ENCODE data around the gene MPPED1. TPM values are rescaled to one million over a fixed set of nuclear protein-coding genes. Genes with fewer than 3 reads are reported as not detected.

Gene MPPED1
- total and polyA plus RNA-seq, 10 donors = 0.02 to 0.13 (median 0.04) TPM; not detected in 6

- 71 to 83% (median 77%) methylated on average over 15 to 17 of the region's 17 CpGs for WGBS, 5 donors
- intact Hi-C loops (cut with DNase I; ENCODE audit: low total_unique reads) = loop anchor here (10.0 kb wide), 1 partner anchor 488 kb away; no protein-coding TSS in a partner anchor
- no peak overlapping the region for H3K27ac ChIP-seq
- no peaks in the 10 kb centered on the region for H3K9me3 ChIP-seq
- DNase-seq = peak; percentile 41
- no peak overlapping the region for H3K4me3 ChIP-seq
- H3K27me3 ChIP-seq (replicated peaks in 1 of 7) = peaks cover 0 to 45% (median 0%) of the 10 kb centered on the region in 7 donors
- TF ChIP-seq POLR2A (IDR thresholded peaks at IDR 0.05) = no peak
- TF ChIP-seq POLR2AphosphoS5 (IDR thresholded peaks at IDR 0.05) = no peak
- no peak for TF ChIP-seq CTCF (IDR thresholded peaks at IDR 0.05 in 8 of 11, conservative IDR thresholded peaks at IDR 0.05 in 3 of 11)
- H3K4me1 ChIP-seq = peaks cover 0 to 7% (median 0%) of the 10 kb centered on the region in 6 donors
- H3K36me3 ChIP-seq = no peaks in the 10 kb centered on the region
These were observed 15.4 kb upstream of the MPPED1 start for GRCh38 chr22:43396321-43396933.

GRCh38 chr22:43396934-43397457, 14.8 kb upstream of the MPPED1 start:
- Histone ChIP-seq H3K9me3 (peaks cover 0 to 4% (median 0%) of the 10 kb centered on the region in 8 donors), H3K4me3 (no peak overlapping the region), H3K27me3 (replicated peaks in 1 of 7) (peaks cover 0 to 50% (median 0%) of the 10 kb centered on the region in 7 donors), H3K27ac (no peak overlapping the region), H3K4me1 (peaks cover 0 to 7% (median 0%) of the 10 kb centered on the region in 6 donors), H3K36me3 (no peaks in the 10 kb centered on the region)
- DNase-seq = peak; percentile 68
- intact Hi-C loops (cut with DNase I; ENCODE audit: low total_unique reads) = loop anchor here (10.0 kb wide), 1 partner anchor 488 kb away; no protein-coding TSS in a partner anchor
- TF ChIP-seq POLR2A (IDR thresholded peaks at IDR 0.05) (no peak), CTCF (IDR thresholded peaks at IDR 0.05 in 8 of 11, conservative IDR thresholded peaks at IDR 0.05 in 3 of 11) (no peak), POLR2AphosphoS5 (IDR thresholded peaks at IDR 0.05) (no peak)
- WGBS, 5 donors = 39 to 59% (median 57%) methylated on average over 7 to 23 of the region's 23 CpGs

DNA sequence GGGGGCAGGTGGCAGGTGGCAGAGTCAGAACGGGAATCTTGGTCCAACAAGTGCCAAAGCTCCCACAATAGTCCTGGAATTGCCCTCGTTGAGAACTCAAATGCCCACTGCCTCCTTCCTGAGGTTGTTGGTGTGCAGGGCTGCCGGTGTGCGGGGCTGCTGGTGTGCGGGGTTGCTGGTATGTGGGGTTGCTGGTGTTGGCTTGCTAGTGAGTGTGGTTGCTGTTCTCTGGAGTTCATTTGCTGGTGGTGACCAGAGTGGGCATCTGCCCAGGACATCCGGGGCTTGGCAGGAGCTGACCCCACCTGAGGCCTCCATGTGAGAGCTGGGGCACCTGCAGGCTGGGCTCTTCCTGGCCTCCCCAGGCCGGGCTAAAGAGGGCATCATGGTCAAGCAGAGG, 14.0 kb upstream of the MPPED1 start:
- peak; percentile 65 for DNase-seq
- Histone ChIP-seq H3K27ac (no peak overlapping the region), H3K4me1 (peaks cover 0 to 7% (median 0%) of the 10 kb centered on the region in 6 donors), H3K36me3 (no peaks in the 10 kb centered on the region), H3K9me3 (peaks cover 0 to 8% (median 0%) of the 10 kb centered on the region in 8 donors), H3K4me3 (no peak overlapping the region), H3K27me3 (replicated peaks in 1 of 7) (peaks cover 0 to 53% (median 0%) of the 10 kb centered on the region in 7 donors)
- WGBS, 5 donors = 46 to 80% (median 71%) methylated on average over 3 to 7 of the region's 7 CpGs
- intact Hi-C loops (cut with DNase I; ENCODE audit: low total_unique reads) = loop anchor here (10.0 kb wide), 1 partner anchor 487 kb away; no protein-coding TSS in a partner anchor
- TF ChIP-seq CTCF (IDR thresholded peaks at IDR 0.05 in 8 of 11, conservative IDR thresholded peaks at IDR 0.05 in 3 of 11) (no peak), POLR2A (IDR thresholded peaks at IDR 0.05) (no peak), POLR2AphosphoS5 (IDR thresholded peaks at IDR 0.05) (no peak)

GRCh38 chr22:43398246-43398645, 13.6 kb upstream of the MPPED1 start:
- 59 to 77% (median 69%) methylated on average over 5 of the region's 5 CpGs for WGBS, 5 donors
- peaks cover 0 to 53% (median 0%) of the 10 kb centered on the region in 7 donors for H3K27me3 ChIP-seq (replicated peaks in 1 of 7)
- DNase-seq = no peak
- TF ChIP-seq POLR2AphosphoS5 (IDR thresholded peaks at IDR 0.05) (no peak), CTCF (IDR thresholded peaks at IDR 0.05 in 8 of 11, conservative IDR thresholded peaks at IDR 0.05 in 3 of 11) (no peak), POLR2A (IDR thresholded peaks at IDR 0.05) (no peak)
- no peaks in the 10 kb centered on the region for H3K36me3 ChIP-seq
- intact Hi-C loops (cut with DNase I; ENCODE audit: low total_unique reads) = loop anchor here (10.0 kb wide), 1 partner anchor 487 kb away; no protein-coding TSS in a partner anchor
- H3K4me3 ChIP-seq = no peak overlapping the region
- H3K4me1 ChIP-seq = peaks cover 0 to 7% (median 0%) of the 10 kb centered on the region in 6 donors
- H3K27ac ChIP-seq = no peak overlapping the region
- peaks cover 0 to 8% (median 0%) of the 10 kb centered on the region in 8 donors for H3K9me3 ChIP-seq
